Neutrophil (primary cell): ENCODE results near the gene LRFN3.
"Not testable (repeated sequence)": the region's sequence is repeated elsewhere in the genome, so short reads cannot be mapped to it uniquely, and the experiment has no call there.

Experiments used
- H3K27ac ChIP-seq: fragments of 200-600 bp; sonication (generic); 2 replicates; pipeline ENCODE4 v1.5.1; 2016; ENCODE audit warnings: mild to moderate bottlenecking, moderate library complexity
- H3K27me3 ChIP-seq: fragments of 200-600 bp; sonication (generic); 2 replicates; pipeline ENCODE4 v1.6.0; 2016; ENCODE audit warnings: mild to moderate bottlenecking
- H3K36me3 ChIP-seq: fragments of 200-600 bp; sonication (generic); 2 replicates; pipeline ENCODE4 v1.5.1; 2017
- H3K4me1 ChIP-seq, 2 experiments: fragments of 200-600 bp in 1 of 2; sonication (generic) in 1 of 2; 1 replicate in 1 of 2; 2 replicates in 1 of 2; pipeline versions ENCODE4 v1.5.1 to v1.6.1; 2013 to 2016; ENCODE audit warnings: low read depth in 1 of 2, low read length in 1 of 2, mild to moderate bottlenecking in 1 of 2, moderate library complexity in 1 of 2; ENCODE audit not compliant: control insufficient read depth in 1 of 2, insufficient read depth in 1 of 2
- H3K4me3 ChIP-seq, 2 experiments: fragments of 200-600 bp in 1 of 2; sonication (generic) in 1 of 2; 1 replicate in 1 of 2; 2 replicates in 1 of 2; pipeline ENCODE4 v1.5.1; 2013 to 2016; ENCODE audit warnings: low read depth in 1 of 2, low read length in 1 of 2, mild to moderate bottlenecking in 1 of 2, moderate library complexity in 1 of 2
- H3K9me3 ChIP-seq: fragments of 200-600 bp; sonication (generic); 2 replicates; pipeline ENCODE4 v1.5.1; 2016
- TF ChIP-seq, protein P1 (sequence below): fragments of 200-600 bp; sonication (generic); IDR thresholded peaks from 2 replicates; pipeline ENCODE4 v1.5.1; 2016; ENCODE audit warnings: antibody characterized with exemption

LRFN3 gene

DNA sequence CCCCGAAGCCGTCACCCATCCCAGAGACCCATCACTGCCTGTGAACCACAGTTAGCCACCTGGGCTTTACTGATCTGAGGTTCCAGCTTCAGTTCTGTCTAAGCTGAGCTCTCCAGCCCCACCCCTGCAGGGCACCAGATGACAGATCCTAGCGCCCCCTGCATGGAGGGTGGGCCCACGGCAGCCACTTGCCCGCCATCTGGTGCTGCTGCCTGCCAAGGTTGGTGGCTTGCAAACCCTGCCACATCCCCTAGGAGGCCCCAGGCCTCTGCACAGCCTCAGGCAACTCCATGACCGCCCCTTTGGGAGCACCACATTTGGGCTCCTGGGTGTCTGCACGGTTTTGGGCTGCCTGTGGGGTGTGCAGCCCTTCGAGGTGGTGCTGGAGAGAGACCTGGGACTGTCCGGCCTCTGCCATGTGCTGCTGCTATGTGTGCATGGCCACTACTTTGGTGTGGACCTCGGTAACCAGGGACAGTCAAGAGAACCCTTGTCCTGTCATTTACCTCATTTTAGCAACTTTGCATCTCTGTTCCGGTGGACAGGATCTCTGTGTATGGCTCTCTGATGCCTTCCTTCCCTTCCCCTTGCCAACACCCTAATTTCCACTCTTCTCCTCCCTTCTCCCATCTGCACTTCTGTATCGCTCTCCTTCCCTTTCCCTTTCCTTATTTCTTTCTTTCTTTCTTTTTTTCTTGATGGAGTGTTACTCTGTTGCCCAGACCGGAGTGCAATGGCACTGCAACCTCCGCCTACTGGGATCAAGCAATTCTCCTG is 41.5 kb downstream of the LRFN3 start:
- TF ChIP-seq, protein P1, sequence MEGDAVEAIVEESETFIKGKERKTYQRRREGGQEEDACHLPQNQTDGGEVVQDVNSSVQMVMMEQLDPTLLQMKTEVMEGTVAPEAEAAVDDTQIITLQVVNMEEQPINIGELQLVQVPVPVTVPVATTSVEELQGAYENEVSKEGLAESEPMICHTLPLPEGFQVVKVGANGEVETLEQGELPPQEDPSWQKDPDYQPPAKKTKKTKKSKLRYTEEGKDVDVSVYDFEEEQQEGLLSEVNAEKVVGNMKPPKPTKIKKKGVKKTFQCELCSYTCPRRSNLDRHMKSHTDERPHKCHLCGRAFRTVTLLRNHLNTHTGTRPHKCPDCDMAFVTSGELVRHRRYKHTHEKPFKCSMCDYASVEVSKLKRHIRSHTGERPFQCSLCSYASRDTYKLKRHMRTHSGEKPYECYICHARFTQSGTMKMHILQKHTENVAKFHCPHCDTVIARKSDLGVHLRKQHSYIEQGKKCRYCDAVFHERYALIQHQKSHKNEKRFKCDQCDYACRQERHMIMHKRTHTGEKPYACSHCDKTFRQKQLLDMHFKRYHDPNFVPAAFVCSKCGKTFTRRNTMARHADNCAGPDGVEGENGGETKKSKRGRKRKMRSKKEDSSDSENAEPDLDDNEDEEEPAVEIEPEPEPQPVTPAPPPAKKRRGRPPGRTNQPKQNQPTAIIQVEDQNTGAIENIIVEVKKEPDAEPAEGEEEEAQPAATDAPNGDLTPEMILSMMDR: no peak
- Histone ChIP-seq H3K27ac (no peak overlapping the region), H3K9me3 (no peaks in the 10 kb centered on the region), H3K4me3 (no peak overlapping the region), H3K4me1 (no peaks in the 10 kb centered on the region), H3K27me3 (peaks cover 52% of the 10 kb centered on the region), H3K36me3 (no peaks in the 10 kb centered on the region)

DNA sequence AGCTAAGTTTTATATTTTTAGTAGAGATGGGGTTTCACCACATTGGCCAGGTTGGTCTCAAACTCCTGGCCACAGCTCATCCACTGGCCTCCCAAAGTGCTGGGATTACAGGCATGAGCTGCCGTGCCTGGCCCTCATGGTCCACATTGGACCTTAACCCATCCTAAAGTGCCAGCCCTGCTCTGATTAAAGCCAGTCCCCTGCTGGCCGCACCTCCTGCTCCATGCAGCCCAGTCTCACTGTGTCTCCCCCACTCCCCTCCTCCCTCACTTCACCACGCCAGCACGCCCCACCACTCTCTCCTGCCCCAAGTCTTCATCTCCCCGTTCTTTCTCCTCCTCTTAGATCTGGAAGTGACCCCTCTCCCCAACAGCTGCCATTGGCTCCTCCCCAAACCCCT is 42.1 kb downstream of the LRFN3 start:
- Histone ChIP-seq H3K27ac (no peak overlapping the region), H3K36me3 (no peaks in the 10 kb centered on the region), H3K9me3 (no peaks in the 10 kb centered on the region), H3K4me3 (no peak overlapping the region), H3K4me1 (no peaks in the 10 kb centered on the region), H3K27me3 (peaks cover 58% of the 10 kb centered on the region)
- TF ChIP-seq, protein P1: no peak

DNA sequence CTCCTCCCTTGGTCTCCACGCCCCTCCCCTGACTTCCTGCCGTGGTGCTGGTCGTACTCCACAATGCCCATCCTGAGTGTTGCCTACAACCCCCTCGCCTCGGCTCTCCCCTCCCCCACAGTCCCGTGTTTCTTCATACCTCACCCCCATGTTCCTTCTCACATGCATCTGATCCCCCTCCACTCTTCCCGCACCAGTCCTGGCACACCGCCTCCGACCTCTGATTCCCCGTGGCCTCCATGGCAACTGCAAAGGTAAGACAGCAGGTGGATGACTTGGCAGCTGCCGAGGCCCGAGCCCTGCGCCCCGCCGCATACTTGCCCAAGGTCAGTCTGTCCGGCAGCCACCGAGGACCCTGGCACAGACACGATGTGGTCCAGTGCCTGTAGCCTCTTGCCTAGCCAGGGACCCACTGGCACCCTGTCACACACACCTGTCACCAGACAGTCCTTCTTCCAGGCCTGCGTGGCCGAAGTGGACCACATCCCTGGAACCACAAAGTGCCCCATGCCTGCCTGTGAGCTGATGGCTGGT is 42.7 kb downstream of the LRFN3 start:
- H3K4me3 ChIP-seq: no peak overlapping the region
- TF ChIP-seq, protein P1: no peak
- H3K9me3 ChIP-seq: no peaks in the 10 kb centered on the region
- peaks cover 58% of the 10 kb centered on the region for H3K27me3 ChIP-seq
- no peaks in the 10 kb centered on the region for H3K36me3 ChIP-seq
- no peaks in the 10 kb centered on the region for H3K4me1 ChIP-seq
- H3K27ac ChIP-seq: no peak overlapping the region

DNA sequence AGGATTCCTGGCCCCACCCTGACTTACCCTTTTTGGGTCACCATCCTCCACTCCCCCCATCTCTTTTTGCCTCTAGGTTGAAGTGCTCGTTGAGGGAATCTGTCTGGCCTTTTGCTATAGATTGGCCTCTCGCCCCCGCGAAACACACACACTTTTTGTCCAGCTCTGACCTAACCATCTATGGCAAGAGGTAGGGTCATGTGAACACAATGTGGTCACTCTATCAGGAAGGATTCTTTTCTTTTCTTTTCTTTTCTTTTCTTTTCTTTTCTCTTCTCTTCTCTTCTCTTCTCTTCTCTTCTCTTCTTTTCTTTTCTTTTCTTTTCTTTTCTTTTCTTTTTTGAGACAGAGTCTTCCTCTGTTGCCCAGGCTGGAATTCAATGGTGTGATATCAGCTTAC is 44.8 kb downstream of the LRFN3 start:
- not testable (repeated sequence) for H3K36me3 ChIP-seq, H3K4me3 ChIP-seq, H3K27ac ChIP-seq, H3K4me1 ChIP-seq, H3K9me3 ChIP-seq
- H3K27me3 ChIP-seq: peaks cover 68% of the 10 kb centered on the region

DNA sequence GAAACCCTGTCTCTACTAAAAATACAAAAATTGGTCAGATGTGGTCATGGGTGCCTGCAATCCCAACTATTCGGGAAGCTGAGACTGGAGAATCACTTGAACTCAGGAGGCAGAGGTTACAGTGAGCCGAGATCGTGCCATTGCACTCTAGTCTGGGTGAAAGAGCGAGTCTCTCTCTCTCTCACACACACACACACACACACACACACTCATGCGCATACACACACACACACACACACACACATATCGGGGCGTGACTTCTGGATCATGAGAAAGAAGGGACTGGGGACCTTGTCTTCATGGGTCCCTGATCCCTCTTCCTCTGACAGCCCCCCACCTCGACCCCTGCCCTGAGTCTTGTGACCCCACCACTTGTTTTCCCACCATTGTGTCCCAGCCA is 47.0 kb downstream of the LRFN3 start:
- Histone ChIP-seq H3K27me3 (peaks cover 79% of the 10 kb centered on the region), H3K4me3 (no peak overlapping the region), H3K9me3 (no peaks in the 10 kb centered on the region), H3K36me3 (no peaks in the 10 kb centered on the region), H3K4me1 (peaks cover 2 to 6% of the 10 kb centered on the region in 2 experiments), H3K27ac (no peak overlapping the region)
- TF ChIP-seq, protein P1: no peak

DNA sequence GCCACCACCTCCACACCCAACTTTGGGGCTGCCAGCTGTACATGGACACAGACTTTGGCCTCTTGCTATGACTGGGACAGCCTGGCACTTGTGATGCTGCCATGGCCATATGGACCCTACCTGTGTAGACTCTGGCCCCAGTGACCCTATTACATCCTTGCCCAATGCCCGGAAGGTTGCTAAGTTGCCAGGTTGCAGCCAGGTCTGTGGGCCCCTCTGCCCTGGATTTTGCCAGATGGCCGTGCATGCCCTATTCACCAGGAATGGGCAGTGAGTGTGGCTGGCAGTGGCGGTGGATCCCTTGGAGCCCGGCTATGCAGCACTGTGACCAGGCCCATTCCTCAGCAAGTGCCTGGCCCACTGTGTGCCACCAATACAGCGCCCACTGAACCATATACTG is 49.9 kb downstream of the LRFN3 start:
- no peaks in the 10 kb centered on the region for H3K9me3 ChIP-seq
- H3K36me3 ChIP-seq: no peaks in the 10 kb centered on the region
- TF ChIP-seq, protein P1: no peak
- no peak overlapping the region for H3K4me3 ChIP-seq
- no peak overlapping the region for H3K27ac ChIP-seq
- H3K4me1 ChIP-seq: peaks cover 2 to 6% of the 10 kb centered on the region in 2 experiments
- peaks cover 88% of the 10 kb centered on the region for H3K27me3 ChIP-seq
